ENCODE measurements around the gene CMKLR1.

DNA sequence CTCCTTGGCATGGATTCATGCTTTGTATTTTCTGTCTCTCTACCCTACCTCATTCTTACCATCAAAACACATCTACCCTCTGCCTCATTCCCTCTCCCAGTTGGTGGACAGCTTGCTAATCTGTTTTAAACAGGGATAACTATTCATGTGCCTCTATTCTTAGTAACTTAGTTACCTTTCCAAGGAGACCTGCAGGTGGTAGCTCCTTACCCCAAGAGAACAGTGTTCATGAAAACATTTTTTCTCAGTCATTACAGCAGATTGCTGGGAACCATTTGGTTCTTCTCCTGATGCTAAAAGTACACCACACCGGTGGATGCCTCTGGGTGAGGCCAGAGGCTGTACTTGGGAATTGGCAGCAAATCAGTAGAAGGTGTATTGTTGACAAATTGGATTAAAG, 73.0 kb downstream of the CMKLR1 start:
- TF ChIP-seq SMC3 (IDR thresholded peaks at IDR 0.05; ENCODE audit: low read depth, low read length) (no peak), SIN3A (IDR thresholded peaks at IDR 0.05; ENCODE audit: borderline replicate concordance, low read depth, low read length) (no peak), RXRA (IDR thresholded peaks at IDR 0.05; ENCODE audit: borderline replicate concordance, low read depth) (no peak), FOSL2 (IDR thresholded peaks at IDR 0.05; ENCODE audit: borderline replicate concordance, low read depth) (no peak), RAD21 (IDR thresholded peaks at IDR 0.05; ENCODE audit: low read length) (no peak), NFIC (IDR thresholded peaks at IDR 0.05; ENCODE audit: borderline replicate concordance) (no peak), YY1 (IDR thresholded peaks at IDR 0.05; ENCODE audit: low read depth) (no peak), EP300 (IDR thresholded peaks at IDR 0.05; ENCODE audit: borderline replicate concordance in 1 of 2, low read depth in 1 of 2, low read length in 1 of 2) (no peak), FOXJ3 (CRISPR knock-in tag; IDR thresholded peaks at IDR 0.05) (no peak), CHD2 (IDR thresholded peaks at IDR 0.05; ENCODE audit: low read length, partially characterized antibody) (no peak), TEAD4 (IDR thresholded peaks at IDR 0.05; ENCODE audit: borderline replicate concordance, insufficient read depth) (no peak)
- TF ChIP-seq, protein P1, sequence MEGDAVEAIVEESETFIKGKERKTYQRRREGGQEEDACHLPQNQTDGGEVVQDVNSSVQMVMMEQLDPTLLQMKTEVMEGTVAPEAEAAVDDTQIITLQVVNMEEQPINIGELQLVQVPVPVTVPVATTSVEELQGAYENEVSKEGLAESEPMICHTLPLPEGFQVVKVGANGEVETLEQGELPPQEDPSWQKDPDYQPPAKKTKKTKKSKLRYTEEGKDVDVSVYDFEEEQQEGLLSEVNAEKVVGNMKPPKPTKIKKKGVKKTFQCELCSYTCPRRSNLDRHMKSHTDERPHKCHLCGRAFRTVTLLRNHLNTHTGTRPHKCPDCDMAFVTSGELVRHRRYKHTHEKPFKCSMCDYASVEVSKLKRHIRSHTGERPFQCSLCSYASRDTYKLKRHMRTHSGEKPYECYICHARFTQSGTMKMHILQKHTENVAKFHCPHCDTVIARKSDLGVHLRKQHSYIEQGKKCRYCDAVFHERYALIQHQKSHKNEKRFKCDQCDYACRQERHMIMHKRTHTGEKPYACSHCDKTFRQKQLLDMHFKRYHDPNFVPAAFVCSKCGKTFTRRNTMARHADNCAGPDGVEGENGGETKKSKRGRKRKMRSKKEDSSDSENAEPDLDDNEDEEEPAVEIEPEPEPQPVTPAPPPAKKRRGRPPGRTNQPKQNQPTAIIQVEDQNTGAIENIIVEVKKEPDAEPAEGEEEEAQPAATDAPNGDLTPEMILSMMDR (IDR thresholded peaks at IDR 0.05), result no peak
- TF ChIP-seq, protein P2, sequence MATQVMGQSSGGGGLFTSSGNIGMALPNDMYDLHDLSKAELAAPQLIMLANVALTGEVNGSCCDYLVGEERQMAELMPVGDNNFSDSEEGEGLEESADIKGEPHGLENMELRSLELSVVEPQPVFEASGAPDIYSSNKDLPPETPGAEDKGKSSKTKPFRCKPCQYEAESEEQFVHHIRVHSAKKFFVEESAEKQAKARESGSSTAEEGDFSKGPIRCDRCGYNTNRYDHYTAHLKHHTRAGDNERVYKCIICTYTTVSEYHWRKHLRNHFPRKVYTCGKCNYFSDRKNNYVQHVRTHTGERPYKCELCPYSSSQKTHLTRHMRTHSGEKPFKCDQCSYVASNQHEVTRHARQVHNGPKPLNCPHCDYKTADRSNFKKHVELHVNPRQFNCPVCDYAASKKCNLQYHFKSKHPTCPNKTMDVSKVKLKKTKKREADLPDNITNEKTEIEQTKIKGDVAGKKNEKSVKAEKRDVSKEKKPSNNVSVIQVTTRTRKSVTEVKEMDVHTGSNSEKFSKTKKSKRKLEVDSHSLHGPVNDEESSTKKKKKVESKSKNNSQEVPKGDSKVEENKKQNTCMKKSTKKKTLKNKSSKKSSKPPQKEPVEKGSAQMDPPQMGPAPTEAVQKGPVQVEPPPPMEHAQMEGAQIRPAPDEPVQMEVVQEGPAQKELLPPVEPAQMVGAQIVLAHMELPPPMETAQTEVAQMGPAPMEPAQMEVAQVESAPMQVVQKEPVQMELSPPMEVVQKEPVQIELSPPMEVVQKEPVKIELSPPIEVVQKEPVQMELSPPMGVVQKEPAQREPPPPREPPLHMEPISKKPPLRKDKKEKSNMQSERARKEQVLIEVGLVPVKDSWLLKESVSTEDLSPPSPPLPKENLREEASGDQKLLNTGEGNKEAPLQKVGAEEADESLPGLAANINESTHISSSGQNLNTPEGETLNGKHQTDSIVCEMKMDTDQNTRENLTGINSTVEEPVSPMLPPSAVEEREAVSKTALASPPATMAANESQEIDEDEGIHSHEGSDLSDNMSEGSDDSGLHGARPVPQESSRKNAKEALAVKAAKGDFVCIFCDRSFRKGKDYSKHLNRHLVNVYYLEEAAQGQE (IDR thresholded peaks at IDR 0.05; ENCODE audit: low read depth, low read length), result no peak
- TF ChIP-seq, protein P3, sequence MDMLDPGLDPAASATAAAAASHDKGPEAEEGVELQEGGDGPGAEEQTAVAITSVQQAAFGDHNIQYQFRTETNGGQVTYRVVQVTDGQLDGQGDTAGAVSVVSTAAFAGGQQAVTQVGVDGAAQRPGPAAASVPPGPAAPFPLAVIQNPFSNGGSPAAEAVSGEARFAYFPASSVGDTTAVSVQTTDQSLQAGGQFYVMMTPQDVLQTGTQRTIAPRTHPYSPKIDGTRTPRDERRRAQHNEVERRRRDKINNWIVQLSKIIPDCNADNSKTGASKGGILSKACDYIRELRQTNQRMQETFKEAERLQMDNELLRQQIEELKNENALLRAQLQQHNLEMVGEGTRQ (IDR thresholded peaks at IDR 0.05; ENCODE audit: borderline replicate concordance, low read depth, low read length), result no peak

Measured in SK-N-SH (cell line).